ENCODE results near the gene DCTN1. TPM values are rescaled to one million over a fixed set of nuclear protein-coding genes. Genes with fewer than 3 reads are reported as not detected.

Gene DCTN1
- total RNA-seq, 4 donors from 2014 or later = 136 to 188 (median 162) TPM

DNA sequence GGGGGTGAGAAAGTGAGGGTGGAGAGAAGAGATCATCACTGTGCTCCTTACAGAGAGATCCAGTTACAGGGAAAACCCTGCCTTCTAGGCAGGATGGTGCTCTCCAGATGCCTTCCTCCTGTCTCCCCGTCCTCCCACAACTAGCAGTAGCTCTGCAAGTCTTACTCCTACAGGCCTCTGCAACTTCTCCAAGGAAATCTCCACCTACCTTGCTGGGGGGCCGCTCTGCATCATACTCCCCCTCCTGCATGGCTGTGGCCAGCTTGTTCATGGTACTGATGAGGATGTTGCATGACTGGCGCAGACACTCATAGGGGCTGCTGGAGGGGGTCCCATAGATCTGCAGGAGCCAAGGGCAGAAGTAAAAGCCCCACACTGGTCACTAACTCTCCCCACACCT lies 14.1 kb downstream of the DCTN1 start:
- H3K4me1 ChIP-seq = peaks cover 0 to 9% (median 6%) of the 10 kb centered on the region in 4 donors
- H3K9me3 ChIP-seq = no peaks in the 10 kb centered on the region
- H3K27ac ChIP-seq (replicated peaks in 1 of 4) = no peak overlapping the region
- intact Hi-C loops (cut with DNase I) = no loop called here
- TF ChIP-seq EP300 (IDR thresholded peaks at IDR 0.05) (no peak), CTCF (IDR thresholded peaks at IDR 0.05) (no peak), POLR2AphosphoS5 (IDR thresholded peaks at IDR 0.05) (no peak), POLR2A (IDR thresholded peaks at IDR 0.05; ENCODE audit: low read depth) (no peak)
- no peak for DNase-seq (ENCODE audit: extremely low spot score)
- no peaks in the 10 kb centered on the region for H3K27me3 ChIP-seq
- peaks cover 100% of the 10 kb centered on the region in 4 donors for H3K36me3 ChIP-seq
- no peak overlapping the region for H3K4me3 ChIP-seq
- 100% methylated on average over 2 of the region's 3 CpGs for WGBS

DNA sequence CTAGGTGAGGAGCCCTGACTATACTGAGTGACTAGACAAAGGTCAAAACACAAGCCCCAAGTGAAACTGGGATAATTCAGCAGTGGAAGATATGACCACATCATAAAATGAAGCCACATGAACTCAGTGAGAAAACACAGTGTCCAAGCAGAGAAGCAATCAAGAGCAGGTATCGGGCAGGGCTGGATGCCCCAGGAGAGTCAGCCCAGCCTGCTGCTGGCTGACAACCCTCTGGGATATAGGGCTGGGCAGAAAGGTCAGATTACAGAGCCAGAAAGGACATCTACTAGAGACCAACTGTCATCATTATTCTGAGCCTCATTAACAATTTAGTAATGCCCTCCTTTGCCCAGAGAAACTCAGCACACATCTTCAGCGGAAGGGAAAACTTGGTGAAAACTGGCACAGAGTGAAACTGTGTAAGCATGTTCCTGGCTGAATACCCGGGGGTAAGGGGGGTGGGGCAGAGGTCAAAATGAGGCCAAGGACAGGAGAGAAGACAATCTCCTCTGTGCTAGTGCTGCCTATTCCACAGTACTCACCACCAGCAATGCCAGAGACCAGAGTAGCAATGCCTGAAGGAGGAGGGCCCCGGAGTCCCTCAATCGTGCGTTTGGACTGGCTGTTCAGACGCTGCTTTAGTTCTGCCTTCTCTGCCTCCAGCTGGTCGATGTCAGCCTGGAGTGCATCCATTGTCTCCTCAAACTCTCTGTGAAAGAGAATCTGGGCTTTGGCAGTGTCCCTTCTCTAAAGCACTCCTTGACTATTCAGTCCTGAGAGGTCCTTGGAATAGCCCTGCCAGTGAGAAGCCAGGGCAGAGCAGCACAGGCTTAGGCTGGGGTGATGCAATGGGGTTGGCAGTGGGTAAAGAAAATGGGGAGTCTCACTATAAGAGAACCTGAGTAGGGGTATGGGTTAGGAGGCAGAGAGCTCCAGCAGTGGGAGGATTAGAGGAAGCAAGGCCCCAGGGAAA lies 15.3 kb downstream of the DCTN1 start:
- Histone ChIP-seq H3K36me3 (peaks cover 100% of the 10 kb centered on the region in 4 donors), H3K27me3 (no peaks in the 10 kb centered on the region), H3K27ac (replicated peaks in 1 of 4) (peak overlapping the region in 1 of 4 donors; percentile 10), H3K9me3 (no peaks in the 10 kb centered on the region), H3K4me3 (no peak overlapping the region), H3K4me1 (peaks cover 0 to 9% (median 6%) of the 10 kb centered on the region in 4 donors)
- TF ChIP-seq CTCF (IDR thresholded peaks at IDR 0.05) (no peak), EP300 (IDR thresholded peaks at IDR 0.05) (no peak), POLR2A (IDR thresholded peaks at IDR 0.05; ENCODE audit: low read depth) (no peak), POLR2AphosphoS5 (IDR thresholded peaks at IDR 0.05) (no peak)
- intact Hi-C loops (cut with DNase I) = no loop called here
- 70% methylated on average over 8 of the region's 8 CpGs for WGBS
- DNase-seq (ENCODE audit: extremely low spot score) = no peak

DNA sequence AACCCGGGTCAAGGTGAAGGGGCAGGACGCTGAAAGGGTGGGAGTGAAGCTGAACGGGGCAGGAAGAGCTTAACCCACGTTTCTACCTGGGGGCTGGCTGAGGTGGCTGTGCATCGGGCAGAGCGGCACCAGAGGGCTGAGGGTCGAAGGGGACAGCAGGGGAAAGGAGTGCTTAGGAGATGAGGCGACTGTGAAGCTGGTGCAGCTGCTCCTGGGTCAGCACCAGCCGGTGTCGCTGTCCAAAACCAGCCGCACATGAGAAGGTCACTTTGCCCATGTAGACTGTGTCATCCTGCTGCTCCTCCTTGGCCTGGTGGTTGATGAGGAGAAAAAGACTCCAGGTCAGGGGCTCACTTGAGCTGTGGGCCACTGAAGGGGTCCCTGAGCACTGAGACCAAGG lies 18.8 kb downstream of the DCTN1 start:
- Histone ChIP-seq H3K4me3 (no peak overlapping the region), H3K9me3 (no peaks in the 10 kb centered on the region), H3K36me3 (peaks cover 82 to 100% (median 99%) of the 10 kb centered on the region in 4 donors), H3K4me1 (peaks cover 0 to 9% (median 5%) of the 10 kb centered on the region in 4 donors), H3K27ac (replicated peaks in 1 of 4) (no peak overlapping the region), H3K27me3 (no peaks in the 10 kb centered on the region)
- TF ChIP-seq POLR2AphosphoS5 (IDR thresholded peaks at IDR 0.05) = no peak
- TF ChIP-seq EP300 (IDR thresholded peaks at IDR 0.05) = no peak
- no peak for TF ChIP-seq POLR2A (IDR thresholded peaks at IDR 0.05; ENCODE audit: low read depth)
- no peak for TF ChIP-seq CTCF (IDR thresholded peaks at IDR 0.05)
- WGBS = 88% methylated on average over 11 of the region's 11 CpGs
- intact Hi-C loops (cut with DNase I) = no loop called here
- no peak for DNase-seq (ENCODE audit: extremely low spot score)

DNA sequence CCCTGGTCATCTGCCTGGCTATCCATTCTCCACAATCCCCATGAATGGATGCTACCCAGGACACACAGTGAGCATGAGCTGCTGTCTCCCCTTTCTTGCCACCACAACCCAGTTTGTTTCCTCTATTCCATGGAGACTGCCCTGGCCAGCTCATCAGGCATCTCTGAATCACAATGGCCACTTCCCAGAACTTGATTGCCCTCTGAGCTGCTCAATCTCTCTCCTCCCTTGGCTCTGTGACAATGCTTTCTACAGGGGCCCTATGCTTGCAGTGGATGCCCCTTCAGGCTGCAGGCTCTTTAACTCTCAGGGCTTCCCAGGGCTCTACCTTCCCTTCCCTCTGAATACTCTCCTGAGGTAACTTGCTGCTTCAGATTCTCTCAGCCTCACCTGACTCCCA lies 22.5 kb downstream of the DCTN1 start:
- H3K4me1 ChIP-seq = no peaks in the 10 kb centered on the region
- H3K9me3 ChIP-seq = no peaks in the 10 kb centered on the region
- no peak for DNase-seq (ENCODE audit: extremely low spot score)
- H3K36me3 ChIP-seq = peaks cover 45 to 83% (median 66%) of the 10 kb centered on the region in 4 donors
- TF ChIP-seq EP300 (IDR thresholded peaks at IDR 0.05) (no peak), POLR2A (IDR thresholded peaks at IDR 0.05; ENCODE audit: low read depth) (no peak), POLR2AphosphoS5 (IDR thresholded peaks at IDR 0.05) (no peak), CTCF (IDR thresholded peaks at IDR 0.05) (no peak)
- no peaks in the 10 kb centered on the region for H3K27me3 ChIP-seq
- H3K27ac ChIP-seq (replicated peaks in 1 of 4) = no peak overlapping the region
- intact Hi-C loops (cut with DNase I) = no loop called here
- no peak overlapping the region for H3K4me3 ChIP-seq

Data from esophagus muscularis mucosa (tissue), 4 donors.